AG09309 (cell line): ENCODE results near the gene TEX51.

ENCODE experiments used
- DNase-seq: peaks from one replicate; pipeline ENCODE4 v3.0.0-alpha.2; 2010; ENCODE audit warnings: low read depth
- H3K4me3 ChIP-seq: 2 replicates; pipeline ENCODE4 v1.5.1; 2011; ENCODE audit warnings: mild to moderate bottlenecking, low read depth, low read length, moderate library complexity; ENCODE audit not compliant: control insufficient read depth
- CTCF ChIP-seq: IDR thresholded peaks from 2 replicates; pipeline ENCODE4 v1.5.1; 2011; ENCODE audit warnings: mild to moderate bottlenecking, low read depth, low read length, inconsistent platforms; ENCODE audit not compliant: insufficient read depth, control insufficient read depth; ENCODE audit errors: missing control alignments

TEX51 gene

GRCh38 chr2:126880817-126881216 is 17.9 kb upstream of the TEX51 start:
- TF ChIP-seq CTCF = no peak
- no peak overlapping the region for H3K4me3 ChIP-seq
- no peak for DNase-seq

- H3K4me3 ChIP-seq = no peak overlapping the region
- DNase-seq = no peak
- TF ChIP-seq CTCF = no peak
Measured at GRCh38 chr2:126881591-126881990, 17.1 kb upstream of the TEX51 start.

GRCh38 chr2:126882181-126882580 is 16.5 kb upstream of the TEX51 start:
- no peak for TF ChIP-seq CTCF
- no peak overlapping the region for H3K4me3 ChIP-seq
- DNase-seq = no peak

GRCh38 chr2:126882736-126883665 is 15.7 kb upstream of the TEX51 start:
- TF ChIP-seq CTCF = no peak
- DNase-seq = no peak
- H3K4me3 ChIP-seq = no peak overlapping the region

GRCh38 chr2:126883666-126884040 is 15.0 kb upstream of the TEX51 start:
- no peak for TF ChIP-seq CTCF
- no peak for DNase-seq
- H3K4me3 ChIP-seq = no peak overlapping the region

GRCh38 chr2:126884861-126885750 is 13.6 kb upstream of the TEX51 start:
- TF ChIP-seq CTCF = no peak
- no peak overlapping the region for H3K4me3 ChIP-seq
- no peak for DNase-seq
